Measurements from ENCODE around the gene FYCO1.

FYCO1 gene

GRCh38 chr3:45915518-45916231, 79.9 kb downstream of the FYCO1 start:
- DNase-seq (ENCODE audit: low read depth in 2 of 2): peak; percentile 81 to 84

- no peak for DNase-seq (ENCODE audit: low read depth in 2 of 2)
These were observed 80.6 kb downstream of the FYCO1 start for GRCh38 chr3:45915059-45915439.

GRCh38 chr3:45914362-45915058, 81.1 kb downstream of the FYCO1 start:
- no peak for DNase-seq (ENCODE audit: low read depth in 2 of 2)

- DNase-seq (ENCODE audit: low read depth in 2 of 2): no peak
These were observed 83.2 kb downstream of the FYCO1 start for GRCh38 chr3:45912435-45912834.

- no peak for DNase-seq (ENCODE audit: low read depth in 2 of 2)
These were observed 84.0 kb downstream of the FYCO1 start for GRCh38 chr3:45911511-45912226.

- no peak for DNase-seq (ENCODE audit: low read depth in 2 of 2)
These were observed 84.7 kb downstream of the FYCO1 start for GRCh38 chr3:45910892-45911291.

- no peak for DNase-seq (ENCODE audit: low read depth in 2 of 2)
These were observed 86.1 kb downstream of the FYCO1 start for GRCh38 chr3:45909542-45909941.

GRCh38 chr3:45908761-45909160, 86.9 kb downstream of the FYCO1 start:
- no peak for DNase-seq (ENCODE audit: low read depth in 2 of 2)

- DNase-seq (ENCODE audit: low read depth in 2 of 2): no peak
These were observed 87.6 kb downstream of the FYCO1 start for GRCh38 chr3:45907769-45908705.

GRCh38 chr3:45906681-45907407, 88.8 kb downstream of the FYCO1 start:
- DNase-seq (ENCODE audit: low read depth in 2 of 2): no peak

GRCh38 chr3:45905755-45906154, 89.9 kb downstream of the FYCO1 start:
- DNase-seq (ENCODE audit: low read depth in 2 of 2): no peak

GRCh38 chr3:45904931-45905330, 90.7 kb downstream of the FYCO1 start:
- DNase-seq (ENCODE audit: low read depth in 2 of 2): no peak

- no peak for DNase-seq (ENCODE audit: low read depth in 2 of 2)
These were observed 98.7 kb downstream of the FYCO1 start for GRCh38 chr3:45896956-45897355.

- DNase-seq (ENCODE audit: low read depth in 2 of 2): no peak
These were observed 99.7 kb downstream of the FYCO1 start for GRCh38 chr3:45895686-45896468.

GRCh38 chr3:45894015-45894414, 101.6 kb downstream of the FYCO1 start:
- no peak for DNase-seq (ENCODE audit: low read depth in 2 of 2)

GRCh38 chr3:45892161-45892560, 103.5 kb downstream of the FYCO1 start:
- DNase-seq (ENCODE audit: low read depth in 2 of 2): no peak

GRCh38 chr3:45890405-45890804, 105.2 kb downstream of the FYCO1 start:
- DNase-seq (ENCODE audit: low read depth in 2 of 2): no peak

- no peak for DNase-seq (ENCODE audit: low read depth in 2 of 2)
These were observed 106.3 kb downstream of the FYCO1 start for GRCh38 chr3:45889337-45889736.

GRCh38 chr3:45887759-45888511, 107.7 kb downstream of the FYCO1 start:
- DNase-seq (ENCODE audit: low read depth in 2 of 2): no peak
